Left ventricle myocardium inferior (tissue), 1 donor: ENCODE data around the gene CENATAC. TPM values are rescaled to one million over a fixed set of nuclear protein-coding genes. Genes with fewer than 3 reads are reported as not detected.
A peak's percentile ranks its signal among the peaks of the same experiment; 100 is the strongest.
"Not testable (repeated sequence)": the region's sequence is repeated elsewhere in the genome, so short reads cannot be mapped to it uniquely, and the experiment has no call there.

Experiments
- DNase-seq: peaks from one replicate; pipeline ENCODE4 v3.0.0-alpha.2; 2020
- H3K27ac ChIP-seq: fragments of 200-600 bp; replicated peaks from 2 replicates; pipeline ENCODE4 v1.8.0; 2021
- H3K27me3 ChIP-seq: fragments of 200-600 bp; 2 replicates; pipeline ENCODE4 v1.8.0; 2021; ENCODE audit warnings: low read depth
- H3K36me3 ChIP-seq: fragments of 200-600 bp; 2 replicates; pipeline ENCODE4 v1.8.0; 2021
- H3K4me1 ChIP-seq: fragments of 200-600 bp; 2 replicates; pipeline ENCODE4 v1.8.0; 2021
- H3K4me3 ChIP-seq: fragments of 200-600 bp; 2 replicates; pipeline ENCODE4 v1.8.0; 2021; ENCODE audit warnings: mild to moderate bottlenecking, moderate library complexity
- H3K9me3 ChIP-seq: fragments of 200-600 bp; replicated peaks from 2 replicates; pipeline ENCODE4 v1.8.0; 2021
- intact Hi-C: fragments of 100-400 bp; cut with micrococcal nuclease; formaldehyde crosslinking; loops from one replicate; pipeline ENCODE4 v1.11.0; 2022
- total RNA-seq: library from RNA; stranded (reverse); fragmentation: NEBNext Ultra II Directional; extraction: Animal tissue kit (Norgen Biotek cat#: 25700); gene quantifications from one replicate; pipeline ENCODE4 v1.2.1, GENCODE V29; 2021
- TF ChIP-seq, protein P1 (sequence below): fragments of 200-600 bp; IDR thresholded peaks from 2 replicates; pipeline ENCODE4 v1.8.0; 2021; ENCODE audit warnings: antibody characterized with exemption, mild to moderate bottlenecking, borderline replicate concordance
- donor health status: DM: no; HTN: yes; CAD: no; lungs with severe emphysema.

Gene CENATAC
- total RNA-seq, 1 donor from 2014 or later, result 9.7 TPM

DNA sequence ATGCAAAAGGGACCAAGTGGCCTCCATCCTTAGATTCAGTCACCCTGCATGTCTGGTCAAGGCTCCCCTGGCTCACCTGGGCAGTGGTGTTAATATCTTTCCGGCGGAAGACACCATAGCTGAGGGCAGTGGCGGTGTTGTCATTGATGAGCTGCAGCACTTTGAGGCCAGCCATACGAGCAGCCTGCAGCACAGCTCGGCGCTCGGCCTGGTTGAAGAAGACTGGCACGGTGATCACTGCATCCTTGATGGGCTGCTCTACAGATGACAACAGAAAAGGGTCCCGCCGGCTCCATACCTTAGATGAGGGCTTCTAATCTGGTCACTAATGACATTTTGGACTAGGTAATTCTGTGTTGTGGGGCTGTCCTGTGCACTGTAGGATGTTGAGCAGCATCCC, 56.5 kb downstream of the CENATAC start:
- Histone ChIP-seq H3K4me3 (no peak overlapping the region), H3K27ac (no peak overlapping the region), H3K9me3 (no peaks in the 10 kb centered on the region), H3K36me3 (peaks cover 61% of the 10 kb centered on the region), H3K27me3 (no peaks in the 10 kb centered on the region), H3K4me1 (peaks cover 38% of the 10 kb centered on the region)
- intact Hi-C loops, result no loop called here
- DNase-seq, result no peak
- TF ChIP-seq, protein P1, sequence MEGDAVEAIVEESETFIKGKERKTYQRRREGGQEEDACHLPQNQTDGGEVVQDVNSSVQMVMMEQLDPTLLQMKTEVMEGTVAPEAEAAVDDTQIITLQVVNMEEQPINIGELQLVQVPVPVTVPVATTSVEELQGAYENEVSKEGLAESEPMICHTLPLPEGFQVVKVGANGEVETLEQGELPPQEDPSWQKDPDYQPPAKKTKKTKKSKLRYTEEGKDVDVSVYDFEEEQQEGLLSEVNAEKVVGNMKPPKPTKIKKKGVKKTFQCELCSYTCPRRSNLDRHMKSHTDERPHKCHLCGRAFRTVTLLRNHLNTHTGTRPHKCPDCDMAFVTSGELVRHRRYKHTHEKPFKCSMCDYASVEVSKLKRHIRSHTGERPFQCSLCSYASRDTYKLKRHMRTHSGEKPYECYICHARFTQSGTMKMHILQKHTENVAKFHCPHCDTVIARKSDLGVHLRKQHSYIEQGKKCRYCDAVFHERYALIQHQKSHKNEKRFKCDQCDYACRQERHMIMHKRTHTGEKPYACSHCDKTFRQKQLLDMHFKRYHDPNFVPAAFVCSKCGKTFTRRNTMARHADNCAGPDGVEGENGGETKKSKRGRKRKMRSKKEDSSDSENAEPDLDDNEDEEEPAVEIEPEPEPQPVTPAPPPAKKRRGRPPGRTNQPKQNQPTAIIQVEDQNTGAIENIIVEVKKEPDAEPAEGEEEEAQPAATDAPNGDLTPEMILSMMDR, result no peak

DNA sequence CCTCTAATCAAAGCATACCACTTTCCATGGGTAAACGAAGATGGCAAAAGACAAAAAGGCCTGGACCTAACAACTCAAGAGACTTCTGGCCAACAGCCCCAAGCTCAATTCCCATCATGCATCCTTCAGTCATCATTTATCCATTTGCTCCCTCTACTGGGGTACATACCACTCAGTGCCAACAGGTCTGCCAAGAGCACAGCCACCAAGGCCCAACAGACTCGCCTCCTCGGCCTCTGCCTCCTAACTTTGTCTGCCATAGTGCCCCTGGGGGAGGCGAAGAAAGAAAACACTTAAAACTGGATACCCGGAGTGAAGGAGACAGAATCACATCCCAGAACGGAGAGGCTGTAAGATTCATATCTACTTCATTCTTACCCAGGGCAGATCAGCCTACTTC, 58.0 kb downstream of the CENATAC start:
- intact Hi-C loops, result no loop called here
- Histone ChIP-seq H3K36me3 (peaks cover 46% of the 10 kb centered on the region), H3K27me3 (no peaks in the 10 kb centered on the region), H3K4me1 (peaks cover 38% of the 10 kb centered on the region), H3K4me3 (peak overlapping the region; percentile 99), H3K9me3 (no peaks in the 10 kb centered on the region), H3K27ac (peak overlapping the region; percentile 85)
- no peak for DNase-seq
- TF ChIP-seq, protein P1, result no peak

- Histone ChIP-seq H3K27ac (peak overlapping the region; percentile 85), H3K36me3 (peaks cover 40% of the 10 kb centered on the region), H3K4me1 (peaks cover 38% of the 10 kb centered on the region), H3K27me3 (no peaks in the 10 kb centered on the region), H3K9me3 (no peaks in the 10 kb centered on the region), H3K4me3 (peak overlapping the region; percentile 99)
- intact Hi-C loops, result no loop called here
- TF ChIP-seq, protein P1, result no peak
- DNase-seq, result no peak
Measured at GRCh38 chr11:119056421-119056999, 58.6 kb downstream of the CENATAC start.

DNA sequence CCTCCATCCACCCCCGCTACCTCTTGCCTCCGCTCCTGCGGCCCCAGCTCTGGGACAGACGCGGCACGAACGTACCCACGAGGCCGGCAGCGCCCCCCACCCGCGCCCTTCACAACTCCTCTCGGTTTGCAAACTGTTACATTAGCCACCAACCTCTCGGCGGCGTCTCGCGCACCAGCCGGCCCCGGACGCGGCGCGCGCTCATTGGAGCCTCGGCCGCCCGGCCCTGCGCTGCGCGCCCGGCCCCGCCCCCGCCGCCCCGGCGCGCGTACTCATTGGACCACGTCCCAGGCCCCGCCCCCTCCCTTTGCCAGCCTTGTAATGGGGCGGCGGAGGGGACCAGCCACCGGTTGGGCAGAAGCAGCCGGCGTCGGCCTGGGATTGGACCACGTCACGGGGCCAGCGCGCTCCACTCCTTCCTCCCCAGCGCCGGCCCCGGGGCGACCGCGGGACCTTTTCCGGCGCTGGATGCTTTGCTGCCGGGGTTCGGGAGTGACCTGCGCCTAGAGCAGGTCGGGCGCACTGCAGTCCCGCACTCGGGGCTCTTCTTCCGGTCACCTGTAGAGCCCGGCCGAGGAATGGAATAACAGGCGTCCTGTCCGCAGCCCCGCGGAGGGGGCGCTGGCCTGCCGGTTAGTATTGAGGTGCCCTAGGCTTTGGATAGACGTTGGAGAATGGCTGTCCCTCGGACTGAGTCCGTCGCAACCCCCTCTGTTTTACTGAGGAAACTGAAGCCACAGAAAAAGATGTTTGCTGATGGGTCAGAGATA, 59.2 kb downstream of the CENATAC start, which contains the start of gene HYOU1:
TSS of gene HYOU1 (minus strand) at position 206 of the 770 bp plus-strand sequence. CDS start 1,045 bp downstream, outside the sequence.
- no peaks in the 10 kb centered on the region for H3K9me3 ChIP-seq
- peaks cover 42% of the 10 kb centered on the region for H3K4me1 ChIP-seq
- DNase-seq, result peak; percentile 99
- H3K27ac ChIP-seq, result peak within 1 kb of the TSS; percentile 85
- H3K4me3 ChIP-seq, result peak within 1 kb of the TSS; percentile 99
- intact Hi-C loops, result no loop called here
- H3K36me3 ChIP-seq, result peaks cover 33% of the 10 kb centered on the region
- no peaks in the 10 kb centered on the region for H3K27me3 ChIP-seq
- TF ChIP-seq, protein P1, result no peak

DNA sequence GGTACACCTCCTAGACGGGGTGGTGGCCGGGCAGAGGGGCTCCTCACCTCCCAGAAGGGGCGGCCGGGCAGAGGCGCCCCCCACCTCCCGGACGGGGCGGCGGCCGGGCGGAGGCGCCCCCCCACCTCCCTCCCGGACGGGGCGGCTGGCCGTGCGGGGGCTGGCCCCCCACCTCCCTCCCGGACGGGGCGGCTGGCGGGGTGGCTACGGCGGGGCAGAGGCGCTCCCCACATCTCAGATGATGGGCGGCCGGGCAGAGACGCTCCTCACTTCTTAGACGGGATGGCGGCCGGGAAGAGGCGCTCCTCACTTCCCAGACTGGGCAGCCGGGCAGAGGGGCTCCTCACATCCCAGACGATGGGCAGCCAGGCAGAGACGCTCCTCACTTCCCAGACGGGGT, 61.2 kb downstream of the CENATAC start:
- DNase-seq, H3K27ac ChIP-seq, H3K27me3 ChIP-seq, intact Hi-C loops, H3K4me3 ChIP-seq, H3K9me3 ChIP-seq: not testable (repeated sequence)
- H3K36me3 ChIP-seq, result peaks cover 14% of the 10 kb centered on the region
- peaks cover 49% of the 10 kb centered on the region for H3K4me1 ChIP-seq

- Histone ChIP-seq H3K9me3 (no peaks in the 10 kb centered on the region), H3K4me3 (no peak overlapping the region), H3K27ac (no peak overlapping the region), H3K27me3 (no peaks in the 10 kb centered on the region), H3K36me3 (peaks cover 5% of the 10 kb centered on the region), H3K4me1 (peaks cover 40% of the 10 kb centered on the region)
- intact Hi-C loops, result no loop called here
- TF ChIP-seq, protein P1, result no peak
- no peak for DNase-seq
Measured at GRCh38 chr11:119061256-119061655, 63.3 kb downstream of the CENATAC start.
